HepG2 (cell line): ENCODE results near the gene FAM174C. TPM values are rescaled to one million over a fixed set of nuclear protein-coding genes. Genes with fewer than 3 reads are reported as not detected.

Experiments used
- AHDC1 ChIP-seq: sonication (generic); formaldehyde crosslinking; IDR thresholded peaks from 2 replicates; pipeline ENCODE4 v1.5.1; 2020; ENCODE audit warnings: mild to moderate bottlenecking, missing genetic modification reagents, borderline replicate concordance
- ATF3 ChIP-seq: sonication (generic); formaldehyde crosslinking; IDR thresholded peaks from 2 replicates; pipeline ENCODE4 v1.4.0; 2020; ENCODE audit warnings: missing genetic modification reagents
- CCDC6 ChIP-seq: sonication (generic); formaldehyde crosslinking; IDR thresholded peaks from 2 replicates; pipeline ENCODE4 v1.8.1; 2022; ENCODE audit warnings: mild to moderate bottlenecking, missing genetic modification reagents, moderate library complexity
- KLF13 ChIP-seq: sonication (generic); formaldehyde crosslinking; IDR thresholded peaks from 2 replicates; pipeline ENCODE4 v1.4.0; 2020; ENCODE audit warnings: mild to moderate bottlenecking, missing genetic modification reagents
- NCOA5 ChIP-seq: sonication (generic); formaldehyde crosslinking; IDR thresholded peaks from 2 replicates; pipeline ENCODE4 v1.4.0; 2020; ENCODE audit warnings: missing genetic modification reagents
- NFE2L1 ChIP-seq: sonication (generic); formaldehyde crosslinking; IDR thresholded peaks from 2 replicates; pipeline ENCODE4 v1.4.0; 2020; ENCODE audit warnings: missing genetic modification reagents, mild to moderate bottlenecking, borderline replicate concordance
- PHF5A ChIP-seq: IDR thresholded peaks from one replicate; pipeline ENCODE4 v1.6.1; 2018; ENCODE audit warnings: low read depth, missing genetic modification reagents; ENCODE audit not compliant: unreplicated experiment
- SKIL ChIP-seq: sonication (generic); formaldehyde crosslinking; IDR thresholded peaks from 2 replicates; pipeline ENCODE4 v1.8.0; 2022; ENCODE audit warnings: missing genetic modification reagents, mild to moderate bottlenecking, moderate library complexity, borderline replicate concordance
- TFAP4 ChIP-seq: sonication (generic); IDR thresholded peaks from 2 replicates; pipeline ENCODE4 v1.6.1; 2016; ENCODE audit warnings: low read depth, borderline replicate concordance
- ZGPAT ChIP-seq: IDR thresholded peaks from 2 replicates; pipeline ENCODE4 v1.6.1; 2016; ENCODE audit warnings: mild to moderate bottlenecking
- ZKSCAN8 ChIP-seq: IDR thresholded peaks from 2 replicates; pipeline ENCODE4 v1.6.1; 2016; ENCODE audit warnings: borderline replicate concordance, missing genetic modification reagents, missing compliant biosample characterization
- ZNF276 ChIP-seq: sonication (generic); formaldehyde crosslinking; IDR thresholded peaks from 2 replicates; pipeline ENCODE4 v1.4.0; 2020; ENCODE audit warnings: mild to moderate bottlenecking, low read depth, missing genetic modification reagents
- ZNF343 ChIP-seq: sonication (generic); formaldehyde crosslinking; IDR thresholded peaks from 2 replicates; pipeline ENCODE4 v1.4.0; 2020; ENCODE audit warnings: mild to moderate bottlenecking, missing genetic modification reagents
- ZNF547 ChIP-seq: sonication (generic); formaldehyde crosslinking; IDR thresholded peaks from 2 replicates; pipeline ENCODE4 v1.5.1; 2020; ENCODE audit warnings: mild to moderate bottlenecking, missing genetic modification reagents
- polyA plus RNA-seq, 8 experiments: library from polyadenylated mRNA; depleted of rRNA in 3 of 8; stranded (reverse) in 7 of 8; unstranded in 1 of 8; fragments of >200 nt; fragmentation: Illumina TruSeq in 4 of 8; extraction: Trizol in 4 of 8; gene quantifications; 2 replicates each; pipeline versions ENCODE4 v1.2.1 to v1.2.3, GENCODE V29; 2011 to 2016; ENCODE audit warnings: low read depth in 4 of 8, missing spikeins in 1 of 8, mixed read lengths in 1 of 8; ENCODE audit not compliant: insufficient read depth in 1 of 8
- total RNA-seq, 5 experiments: library from RNA; depleted of rRNA; stranded (reverse); fragments of >200 nt; fragmentation: Illumina TruSeq; extraction: Trizol; gene quantifications; 2 replicates each; pipeline ENCODE4 v1.2.3, GENCODE V29; 2016; ENCODE audit warnings: low read depth in 1 of 5

Gene FAM174C
- total and polyA plus RNA-seq, 2 of the 13 experiments (the other 11 are each of a cell fraction or from before 2014, with no cell fraction given): 19.5 to 31.3 TPM

GRCh38 chr19:1264801-1265614 is 10.3 kb upstream of the FAM174C start (continued):
- TF ChIP-seq AHDC1 (no peak), SKIL (CRISPR knock-in tag) (peak; percentile 97), NCOA5 (CRISPR knock-in tag) (no peak), CCDC6 (CRISPR knock-in tag) (no peak; the same call in 1 of the 2 replicates), PHF5A (CRISPR knock-in tag) (no peak), NFE2L1 (0 out of 2 replicates have a peak, but pooled peaks have one; percentile 56), ZNF276 (CRISPR knock-in tag) (no peak), KLF13 (CRISPR knock-in tag) (peak; percentile 76; the same call in 1 of the 2 replicates), ZNF343 (CRISPR knock-in tag) (peak; percentile 38; the same call in 1 of the 2 replicates), ZGPAT (peak; percentile 32; the same call in 1 of the 2 replicates), ATF3 (peak; percentile 100), ZKSCAN8 (CRISPR knock-in tag) (no peak), TFAP4 (peak; percentile 34; the same call in 1 of the 2 replicates), ZNF547 (peak; percentile 68; the same call in 1 of the 2 replicates)
